Measurements from ENCODE around the gene EEF1AKMT3.
"Not testable (repeated sequence)": the region's sequence is repeated elsewhere in the genome, so short reads cannot be mapped to it uniquely, and the experiment has no call there.

The EEF1AKMT3 gene

DNA sequence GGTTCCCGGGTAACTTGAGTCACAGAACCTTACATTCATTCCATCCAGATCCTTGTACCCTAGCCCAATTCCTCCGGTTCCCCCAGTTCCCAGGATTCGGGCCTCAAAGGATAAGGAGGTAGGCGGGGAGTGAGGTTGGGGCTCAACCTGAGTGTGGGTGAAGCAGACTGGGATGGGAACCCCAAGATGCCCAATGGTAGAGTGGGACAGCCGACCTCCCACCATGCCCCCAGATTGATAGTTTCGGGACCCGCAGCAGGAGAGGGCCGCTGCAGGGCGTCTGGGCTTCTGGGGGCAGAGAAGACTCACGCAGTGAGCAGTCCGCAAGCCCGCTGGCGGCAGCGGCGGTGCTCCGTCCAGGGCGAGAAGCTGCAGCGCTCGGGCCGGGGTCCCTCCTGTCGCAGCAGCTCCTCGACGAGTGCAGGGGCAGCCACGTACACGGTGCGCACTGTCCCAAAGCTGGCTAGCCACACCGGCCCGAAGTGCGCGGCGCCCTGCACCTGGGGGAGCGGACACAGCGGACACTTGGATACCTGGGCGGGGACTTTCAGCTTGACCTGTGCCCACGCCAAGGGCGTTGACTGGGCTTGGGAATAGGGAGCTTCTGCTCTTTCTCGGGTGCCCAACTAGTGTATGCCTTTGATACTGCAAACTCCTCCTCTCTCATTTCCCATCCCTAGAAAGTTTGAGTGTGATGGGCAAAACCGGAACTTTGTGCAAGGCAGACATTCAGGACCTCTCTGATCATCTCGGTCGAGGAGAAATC is 6.5 kb upstream of the EEF1AKMT3 start:
- DNase-seq = no peak

DNA sequence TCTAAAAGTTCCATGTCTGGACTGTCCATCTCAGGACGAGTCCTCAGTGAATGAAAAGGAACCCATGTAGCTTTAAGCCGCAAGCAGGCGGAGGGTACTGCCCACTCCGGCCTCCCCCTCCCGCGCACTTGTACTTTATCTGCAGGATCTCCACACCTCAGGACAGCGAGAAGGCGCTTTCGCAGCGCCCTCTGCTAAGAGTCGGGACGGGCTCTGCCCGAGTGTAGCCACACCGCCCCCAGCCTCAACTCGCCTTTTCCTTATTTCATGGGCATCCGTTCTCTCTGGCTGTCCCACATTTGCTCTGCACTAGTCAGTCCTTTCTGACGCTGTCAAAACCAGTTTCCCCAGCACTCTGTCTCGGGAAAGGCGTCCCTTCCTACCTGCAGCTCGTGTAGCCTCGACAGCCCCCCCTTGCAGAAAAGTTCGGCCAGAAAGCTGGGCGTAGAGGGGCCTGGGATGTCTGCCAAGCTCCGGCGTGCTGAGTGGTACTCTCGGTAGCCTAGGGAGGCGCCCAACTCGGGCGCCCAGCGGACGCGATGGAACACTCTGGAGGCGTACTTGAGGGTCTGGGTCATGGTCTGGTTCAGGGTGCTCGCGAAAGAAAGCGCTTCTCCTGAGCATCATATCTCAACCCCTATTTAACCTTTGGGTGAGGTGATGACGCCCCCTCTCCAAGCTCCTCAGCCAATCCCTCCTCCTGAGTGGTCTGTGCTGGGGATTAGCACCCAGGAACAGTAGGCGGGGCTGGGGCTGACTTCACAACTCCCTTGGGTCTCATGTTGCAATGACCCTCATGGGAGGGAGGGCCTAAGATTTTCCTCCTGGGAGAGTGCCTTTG is 5.7 kb upstream of the EEF1AKMT3 start, which contains the start of gene CYP27B1:
CYP27B1 (minus strand) TSS at position 615 of the 841 bp plus-strand sequence; CDS start at position 578, 37 bp downstream.
- no peak for DNase-seq

DNA sequence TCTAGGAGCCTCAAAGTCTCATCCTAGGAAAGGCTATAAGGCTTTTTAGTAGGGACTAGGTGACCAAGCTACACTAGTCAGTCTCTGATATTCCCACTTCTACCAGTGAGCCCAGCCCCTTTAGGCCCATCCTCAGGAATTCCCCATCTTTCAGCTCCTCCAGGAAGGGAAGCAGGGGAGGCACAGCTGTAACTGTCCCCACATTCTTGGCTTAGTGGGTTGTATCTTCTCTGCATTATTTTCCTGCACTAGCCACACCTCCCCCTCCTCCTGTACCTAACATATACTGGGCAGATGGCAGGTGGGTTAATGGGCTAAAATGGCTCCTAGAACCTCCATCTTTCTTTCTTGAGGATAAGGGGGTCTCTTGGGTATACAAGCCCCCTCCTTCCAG is 5.1 kb upstream of the EEF1AKMT3 start:
- DNase-seq = no peak

GRCh38 chr12:57767876-57768275 is 4.5 kb upstream of the EEF1AKMT3 start:
- no peak for DNase-seq

- no peak for DNase-seq
Observed at GRCh38 chr12:57769594-57769993, 2.8 kb upstream of the EEF1AKMT3 start.

DNA sequence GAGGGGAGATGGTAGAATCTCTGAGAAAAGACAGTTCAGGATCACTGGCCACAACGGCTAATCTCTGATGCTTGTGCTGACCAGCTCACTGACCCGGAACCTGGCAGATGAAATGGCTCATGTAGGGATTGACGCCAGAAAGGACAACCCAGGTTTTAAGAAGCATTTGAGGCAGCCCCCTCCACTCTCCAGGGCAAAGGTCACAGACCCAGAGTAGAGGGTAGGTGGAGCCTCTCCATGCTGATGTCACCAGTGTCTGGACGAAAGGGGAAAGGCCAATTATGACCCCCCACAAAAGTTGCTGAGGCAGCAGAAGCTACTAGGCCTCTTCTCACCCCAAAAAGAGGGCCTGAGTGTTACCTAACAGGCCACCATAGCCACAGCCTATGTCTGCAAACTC is 1.7 kb upstream of the EEF1AKMT3 start:
- no peak for DNase-seq

DNA sequence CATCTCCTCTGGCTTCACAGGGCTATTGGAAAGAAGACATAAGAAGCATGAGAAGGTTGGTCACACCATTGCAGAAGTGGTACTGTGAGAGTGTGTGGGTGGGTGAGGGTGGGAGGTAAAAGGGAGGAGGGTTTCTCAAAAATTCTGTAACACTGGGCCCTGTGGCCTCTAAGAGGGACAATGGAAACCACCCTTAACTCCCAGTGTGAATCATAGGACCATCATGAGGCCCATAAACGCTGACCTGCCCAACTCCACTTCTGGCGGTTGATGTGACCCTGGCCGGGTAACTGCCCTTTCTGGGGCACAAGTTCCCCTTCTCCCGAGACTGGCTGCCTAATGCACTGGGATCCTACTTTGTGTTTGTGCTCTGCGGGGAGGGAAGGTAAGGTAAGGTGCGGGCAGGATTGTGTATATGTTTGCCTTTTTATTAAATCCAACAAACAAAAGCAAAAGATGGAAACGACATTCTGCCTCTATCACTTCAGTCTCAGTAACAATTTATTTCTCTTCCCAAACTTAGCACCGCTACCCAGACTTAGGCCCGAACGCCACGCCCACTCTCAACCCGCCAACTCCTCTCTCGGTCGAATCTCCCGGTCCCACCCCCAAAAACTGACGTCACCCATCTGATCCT is 1.1 kb upstream of the EEF1AKMT3 start:
- peak; percentile 59 to 85 (median 74) for DNase-seq

DNA sequence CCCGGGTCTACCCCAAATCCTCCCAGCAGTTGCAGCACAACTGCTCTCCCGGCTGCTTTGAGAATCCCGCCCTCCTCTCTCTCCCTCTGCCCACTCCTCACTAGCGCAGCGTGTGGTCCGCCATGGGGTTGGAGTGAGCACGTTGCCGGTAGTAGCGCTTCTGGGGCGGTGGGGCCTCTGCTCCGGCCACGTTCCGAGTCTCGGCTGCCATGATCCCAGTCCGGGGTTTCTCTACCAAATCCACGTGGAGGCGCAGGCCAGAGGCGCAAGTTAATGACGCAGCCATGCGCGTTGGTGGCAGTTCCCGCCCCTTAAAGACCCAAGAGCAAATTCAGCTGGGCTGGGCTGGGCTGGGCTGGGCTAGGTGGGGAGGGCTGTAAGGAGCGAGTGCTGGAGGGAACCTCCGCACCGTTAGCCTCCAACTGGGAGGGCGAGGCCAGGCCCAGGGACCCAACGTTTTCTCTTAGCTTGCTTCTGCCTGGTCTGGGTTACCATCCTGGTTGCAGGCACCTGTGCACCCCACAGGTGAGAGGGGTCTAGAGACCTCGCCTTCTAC is 463 bp upstream of the EEF1AKMT3 start, which contains the start of gene METTL1:
METTL1 (minus strand) TSS at position 233 of the 556 bp plus-strand sequence; CDS start at position 211, 22 bp downstream.
- peak; percentile 74 to 94 (median 82) for DNase-seq

DNA sequence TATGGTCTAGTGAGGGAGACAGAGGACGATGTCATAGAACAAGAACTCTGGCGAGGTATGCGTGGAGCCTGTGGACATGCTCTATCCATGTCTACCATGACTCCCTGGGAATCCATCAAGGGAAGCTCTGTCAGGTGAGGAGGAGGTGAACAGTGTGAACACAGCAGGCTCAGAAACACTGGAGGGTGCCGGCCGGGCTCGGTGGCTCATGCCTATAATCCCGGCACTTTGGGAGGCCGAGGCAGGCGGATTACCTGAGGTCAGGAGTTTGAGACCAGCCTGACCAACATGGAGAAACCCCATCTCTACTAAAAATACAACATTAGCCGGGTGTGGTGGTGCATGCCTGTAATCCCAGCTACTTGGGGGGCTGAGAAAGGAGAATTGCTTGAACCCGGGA is 2.2 kb downstream of the EEF1AKMT3 start:
- not testable (repeated sequence) for DNase-seq

- DNase-seq = no peak
Observed at GRCh38 chr12:57775044-57775443, 2.6 kb downstream of the EEF1AKMT3 start.

GRCh38 chr12:57775563-57776246 is 3.3 kb downstream of the EEF1AKMT3 start:
- no peak for DNase-seq

GRCh38 chr12:57776247-57776587 is 3.8 kb downstream of the EEF1AKMT3 start:
- DNase-seq = no peak

GRCh38 chr12:57777367-57777766 is 5.0 kb downstream of the EEF1AKMT3 start:
- no peak for DNase-seq

- DNase-seq = no peak
Observed at GRCh38 chr12:57777911-57778310, 5.5 kb downstream of the EEF1AKMT3 start.

DNA sequence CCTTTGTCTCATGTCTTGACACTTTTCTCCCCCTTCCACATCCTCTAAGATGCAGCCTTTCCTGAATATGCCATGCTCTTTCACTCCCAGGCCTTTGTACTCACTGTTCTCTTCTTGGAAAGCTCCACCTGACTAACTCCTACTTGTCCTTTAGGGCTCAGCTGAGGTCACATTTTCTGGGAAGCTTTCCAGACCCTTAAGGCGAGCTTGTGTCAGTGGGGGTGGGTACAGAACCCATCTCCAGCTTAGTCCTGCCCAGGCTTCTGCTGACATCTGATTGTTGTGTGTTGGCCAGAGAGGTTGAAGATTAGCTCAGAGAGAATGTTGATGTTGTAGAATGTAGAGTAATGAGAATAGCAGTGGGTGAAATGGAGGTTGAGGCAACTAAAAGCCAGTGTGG is 7.3 kb downstream of the EEF1AKMT3 start:
- DNase-seq = no peak

- DNase-seq = no peak
Observed at GRCh38 chr12:57780284-57780897, 8.0 kb downstream of the EEF1AKMT3 start.

DNA sequence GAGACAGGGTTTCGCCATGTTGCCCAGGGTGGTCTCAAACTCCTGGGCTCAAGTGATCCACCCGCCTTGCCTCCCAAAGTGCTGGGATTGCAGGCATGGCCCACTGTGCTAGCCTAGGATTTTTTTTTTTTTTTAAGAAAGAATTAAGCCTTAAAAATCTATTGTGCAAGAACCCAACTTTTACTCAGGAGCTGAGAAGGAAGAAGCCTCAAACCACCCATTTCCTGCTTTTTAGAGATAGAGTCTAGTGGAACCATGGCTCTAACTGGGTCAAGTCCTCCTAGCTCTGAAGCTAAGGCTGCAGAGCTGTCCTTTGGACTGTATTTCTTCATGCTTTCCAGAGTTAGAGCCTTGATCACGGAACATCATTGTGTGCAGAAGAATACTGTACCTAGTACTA is 8.8 kb downstream of the EEF1AKMT3 start:
- DNase-seq = no peak

GRCh38 chr12:57781801-57782200 is 9.4 kb downstream of the EEF1AKMT3 start:
- no peak for DNase-seq

- DNase-seq = no peak
Observed at GRCh38 chr12:57782243-57782607, 9.8 kb downstream of the EEF1AKMT3 start.

- DNase-seq = peak; percentile 88 to 98 (median 92)
Observed at GRCh38 chr12:57782608-57783465, 10.4 kb downstream of the EEF1AKMT3 start, which contains the start of gene TSFM. Gene TSFM (plus strand): TSS chr12:57782787. CDS start chr12:57782802, 15 bp downstream.

DNA sequence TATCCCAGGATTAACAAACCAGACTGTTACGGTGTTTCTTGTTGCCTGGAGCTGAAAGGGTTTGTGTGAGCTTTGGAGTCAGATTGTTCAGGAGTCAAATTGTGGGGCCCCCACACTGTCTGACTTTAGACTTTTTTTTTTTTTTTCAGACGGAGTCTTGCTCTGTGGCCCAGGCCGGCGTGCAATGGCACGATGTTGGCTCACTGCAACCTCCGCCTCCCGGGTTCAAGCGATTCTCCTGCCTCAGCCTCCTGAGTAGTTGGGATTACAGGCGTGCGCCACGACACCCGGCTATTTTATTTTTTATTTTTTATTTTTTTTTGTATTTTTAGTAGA is 11.0 kb downstream of the EEF1AKMT3 start:
- no peak for DNase-seq
